Stimulated activated CD8-positive, alpha-beta memory T cell treated with anti-CD3 and anti-CD28 coated beads, Interleukin-12 subunit alpha, Interleukin-12 subunit beta, amount 100 ng/mL, for 4 hours (primary cell): Measurements from ENCODE around the gene ZNF541.
A peak's percentile ranks its signal among the peaks of the same experiment; 100 is the strongest.
"Not testable (repeated sequence)": the region's sequence is repeated elsewhere in the genome, so short reads cannot be mapped to it uniquely, and the experiment has no call there.

Source experiments
- DNase-seq: peaks from one replicate; pipeline ENCODE4 v3.0.0-alpha.2; 2020; ENCODE audit warnings: low read depth

Gene ZNF541

DNA sequence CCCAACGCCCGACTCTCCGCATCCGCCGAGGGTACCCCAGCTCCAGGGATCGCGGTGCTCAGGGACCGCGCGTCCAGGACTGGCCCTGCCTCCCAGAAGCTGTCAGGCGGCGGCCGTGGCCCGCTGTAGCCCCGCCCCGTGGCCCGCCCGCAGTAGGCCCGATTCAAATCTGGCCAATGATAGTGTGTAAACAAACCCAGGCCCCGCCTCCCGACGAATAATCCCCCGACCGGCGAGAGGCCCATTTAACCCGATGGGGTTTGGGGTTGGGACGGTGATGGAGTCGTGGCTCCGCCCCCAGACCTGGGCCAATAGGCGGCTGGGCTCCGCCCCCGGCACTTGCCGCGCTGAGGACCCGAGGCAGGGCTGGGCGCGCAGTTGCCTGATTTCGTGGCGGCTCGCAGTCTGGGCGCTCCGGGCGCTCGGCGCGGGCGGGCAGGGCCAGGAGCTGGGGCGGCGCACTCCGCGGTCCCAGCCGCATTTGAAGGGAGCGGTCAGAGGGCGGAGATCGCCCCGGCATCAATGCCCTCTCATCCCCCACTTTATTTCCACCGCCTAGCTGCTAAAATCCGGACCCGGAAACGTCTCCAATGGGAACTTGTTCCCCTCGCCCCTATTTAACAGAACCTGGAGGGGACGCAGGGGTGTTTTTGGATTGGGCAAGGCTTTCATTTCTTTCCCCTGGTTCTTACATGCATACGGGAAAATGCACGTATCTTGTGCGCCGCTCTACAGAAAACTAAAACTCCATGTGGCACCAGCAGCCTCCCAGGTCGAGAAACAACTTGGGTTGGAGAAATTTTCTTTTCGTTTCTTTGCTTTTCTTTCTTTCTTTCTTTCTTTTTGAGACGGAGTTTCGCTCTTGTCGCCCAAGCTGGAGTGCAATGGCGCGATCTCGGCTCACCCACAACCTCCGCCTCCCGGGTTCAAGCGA is 27.6 kb upstream of the ZNF541 start:
- DNase-seq = peak; percentile 98

- not testable (repeated sequence) for DNase-seq
Measured at GRCh38 chr19:47599671-47600245, 26.8 kb upstream of the ZNF541 start.

DNA sequence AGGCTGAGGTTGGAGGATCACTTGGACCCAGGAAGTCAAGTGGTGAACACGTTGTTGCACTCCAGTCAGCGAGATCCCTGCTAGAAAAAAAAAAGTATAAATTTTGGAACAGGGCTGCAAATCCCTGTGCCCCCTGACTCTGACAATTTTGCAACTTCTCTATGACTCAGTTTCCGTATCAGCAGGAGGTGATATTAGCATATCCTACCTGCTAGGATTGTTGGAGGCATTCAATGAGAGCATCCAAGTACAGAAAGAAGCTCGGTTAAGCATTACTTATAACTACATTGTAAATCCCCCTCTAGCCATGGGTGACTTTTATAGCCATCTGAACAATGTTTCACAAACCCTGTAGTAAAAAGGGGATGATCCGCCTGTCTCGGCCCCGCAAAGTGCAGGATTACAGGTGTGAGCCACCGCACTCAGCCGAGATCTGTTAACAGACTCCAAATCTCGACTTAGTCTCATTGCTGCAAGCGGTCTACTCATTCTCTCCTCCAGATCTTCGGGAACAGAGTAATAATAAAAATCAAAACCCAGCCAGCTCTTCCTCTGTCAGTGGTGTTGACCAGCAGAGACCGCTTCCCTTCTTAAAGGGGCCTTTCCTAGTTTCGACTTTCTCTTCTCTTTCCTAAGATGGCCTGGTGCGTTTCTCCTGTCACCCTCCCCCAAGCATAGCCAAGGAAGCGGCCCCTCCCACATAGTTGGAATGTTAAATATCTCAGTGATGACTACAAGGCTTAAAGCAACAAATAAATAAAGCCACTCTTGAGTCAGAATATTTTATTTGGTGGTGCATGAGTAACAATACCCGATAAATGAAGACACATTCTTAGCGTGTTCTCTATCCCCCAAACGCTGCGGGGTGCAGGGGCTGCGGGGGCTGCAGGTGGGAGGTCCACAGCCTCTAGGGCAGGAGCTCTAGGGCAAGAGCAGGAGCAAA is 25.7 kb upstream of the ZNF541 start:
- no peak for DNase-seq

DNA sequence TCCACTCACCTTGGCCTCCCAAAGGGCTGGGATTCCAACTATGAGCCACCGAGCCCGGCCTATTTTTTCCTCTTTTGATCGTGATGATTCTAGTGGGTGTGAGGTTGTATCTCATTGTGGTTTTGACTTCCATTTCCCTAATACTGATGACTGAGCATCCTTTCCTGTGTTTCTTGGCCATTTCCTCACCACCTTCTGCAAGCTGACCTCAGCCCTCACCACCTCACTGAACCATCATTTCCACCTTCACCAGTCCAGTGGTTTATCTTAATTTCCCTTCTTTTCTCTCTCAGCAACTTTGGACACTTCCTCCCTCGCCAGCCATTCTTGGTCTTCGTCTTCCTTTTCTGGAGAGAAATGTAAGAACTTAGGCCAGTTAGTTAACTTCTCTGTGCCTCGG is 23.0 kb upstream of the ZNF541 start:
- no peak for DNase-seq

GRCh38 chr19:47593860-47594259 is 20.9 kb upstream of the ZNF541 start:
- no peak for DNase-seq

- no peak for DNase-seq
Measured at GRCh38 chr19:47589824-47590223, 16.9 kb upstream of the ZNF541 start.

DNA sequence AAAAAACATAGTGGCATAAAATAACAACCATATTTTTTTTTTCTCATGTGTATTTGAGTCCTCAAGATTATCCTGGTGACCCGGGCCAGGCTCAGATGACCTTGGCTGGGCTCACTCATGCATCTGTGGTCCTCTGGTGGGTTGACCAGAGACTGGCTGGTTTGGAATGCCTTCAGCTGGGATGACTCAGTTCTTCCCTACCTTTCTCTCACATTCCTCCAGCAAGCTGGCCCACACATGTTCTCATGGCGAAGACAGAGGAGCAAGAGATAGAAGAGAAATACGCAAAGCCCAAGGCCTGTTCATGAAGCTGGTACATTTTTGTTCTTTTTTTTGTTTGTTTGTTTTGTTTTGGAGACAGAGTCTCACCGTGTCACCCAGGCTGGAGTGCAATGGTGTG is 14.3 kb upstream of the ZNF541 start:
- DNase-seq = no peak

DNA sequence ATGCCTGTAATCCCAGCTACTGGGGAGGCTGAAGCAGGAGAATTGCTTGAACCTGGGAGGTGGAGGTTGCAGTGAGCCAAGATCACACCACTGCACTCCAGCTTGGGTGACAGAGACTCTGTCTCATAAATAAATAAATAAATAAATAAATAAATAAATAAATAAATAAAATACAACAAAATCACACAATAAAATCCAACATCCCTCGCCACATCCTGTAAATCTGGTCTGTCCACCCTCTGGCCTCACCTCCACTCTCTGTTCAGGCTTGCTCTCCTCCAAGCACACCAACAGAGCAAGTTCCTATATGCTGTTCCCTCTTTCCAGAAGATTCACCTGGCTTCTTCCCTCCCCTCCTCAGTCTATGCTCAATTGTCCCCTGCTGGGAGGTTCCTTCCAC is 10.2 kb upstream of the ZNF541 start:
- not testable (repeated sequence) for DNase-seq

- DNase-seq = no peak
Measured at GRCh38 chr19:47582320-47582909, 9.5 kb upstream of the ZNF541 start.

- no peak for DNase-seq
Measured at GRCh38 chr19:47581605-47582319, 8.8 kb upstream of the ZNF541 start.

DNA sequence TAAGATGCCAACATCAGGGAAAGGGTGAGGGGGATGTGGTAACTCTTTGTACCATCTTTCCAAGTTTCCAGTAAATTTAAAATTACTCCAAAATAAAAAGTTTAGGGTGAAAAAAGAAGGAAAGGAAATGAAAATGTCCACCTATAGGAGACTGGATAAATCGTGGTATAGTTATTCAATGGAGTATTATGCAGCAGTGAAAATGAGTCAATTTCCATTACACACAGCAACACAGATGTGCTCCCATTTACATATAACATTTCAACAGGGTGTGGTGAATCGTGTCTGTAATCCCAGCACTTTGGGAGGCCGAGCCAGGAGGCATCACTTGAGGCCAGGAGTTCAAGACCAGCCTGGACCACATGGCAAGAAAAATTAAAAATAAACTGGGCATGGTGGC is 7.4 kb upstream of the ZNF541 start:
- no peak for DNase-seq

DNA sequence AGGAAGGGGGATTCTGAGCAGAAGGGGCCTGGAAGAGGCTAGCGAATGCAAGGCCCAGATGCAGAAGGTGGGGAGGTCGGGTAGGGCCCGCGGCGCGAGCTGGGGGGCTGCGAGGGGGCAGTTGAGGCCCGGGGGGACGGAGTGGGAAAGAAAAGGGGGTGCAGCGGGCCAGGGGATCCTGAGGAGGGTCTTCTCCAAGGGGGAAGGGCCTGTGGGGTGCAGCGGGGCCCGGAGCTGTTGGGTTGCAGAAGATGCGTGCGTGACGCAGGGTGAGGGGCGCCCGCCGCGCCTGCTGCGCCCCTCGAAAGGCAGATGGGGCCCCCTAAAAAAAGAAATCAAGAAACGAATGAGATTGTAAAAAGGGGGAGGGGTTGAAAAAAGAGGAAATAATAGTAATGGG is 313 bp downstream of the ZNF541 start:
- no peak for DNase-seq

DNA sequence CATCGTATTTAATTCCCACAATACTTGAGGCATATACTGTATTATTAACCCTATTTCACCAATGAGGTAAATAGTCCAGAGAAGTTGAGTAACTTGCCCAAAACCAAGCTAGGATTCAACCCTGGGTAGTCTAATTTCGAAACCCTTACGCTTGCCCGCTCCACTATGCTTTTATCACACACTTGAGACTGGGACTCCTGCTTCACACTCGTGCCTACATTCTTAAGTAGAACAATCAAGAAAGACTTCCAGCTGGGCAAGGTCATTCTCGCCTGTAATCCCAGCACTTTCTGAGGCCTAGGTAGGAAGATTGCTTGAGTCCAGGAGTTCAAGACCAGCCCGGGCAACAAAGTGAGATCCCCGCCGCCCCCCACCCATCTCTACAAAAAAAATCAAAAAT is 3.6 kb downstream of the ZNF541 start:
- no peak for DNase-seq

- DNase-seq = no peak
Measured at GRCh38 chr19:47564081-47564480, 8.9 kb downstream of the ZNF541 start.

DNA sequence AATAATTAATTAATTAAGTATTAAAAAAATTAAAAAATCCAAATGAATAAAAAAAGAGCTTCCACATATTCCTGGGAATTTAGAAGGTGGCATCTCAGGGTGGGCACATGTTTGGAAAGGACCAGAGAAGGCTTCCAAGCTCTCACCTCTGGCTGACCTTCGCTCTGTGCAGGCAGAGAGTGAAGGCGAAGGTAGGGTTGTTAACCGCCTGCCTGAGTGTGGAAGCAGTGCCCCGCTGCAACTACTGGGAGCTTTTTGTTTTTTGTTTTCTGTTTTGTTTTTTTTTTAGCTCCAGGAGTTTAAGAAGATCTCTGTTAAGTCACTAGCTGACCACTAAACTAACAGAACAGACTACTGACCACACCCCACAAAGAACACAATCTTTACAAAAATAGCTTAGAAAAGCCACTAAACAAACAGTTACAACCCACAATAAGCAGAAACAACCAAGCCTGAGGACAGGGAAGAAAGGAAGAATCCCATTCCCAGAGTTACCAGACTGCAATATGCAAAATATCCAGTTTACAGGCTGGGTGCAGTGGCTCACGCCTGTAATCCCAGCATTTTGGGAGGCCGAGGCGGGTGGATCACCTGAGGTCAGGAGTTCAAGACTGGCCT is 11.4 kb downstream of the ZNF541 start:
- no peak for DNase-seq

- no peak for DNase-seq
Measured at GRCh38 chr19:47560999-47561398, 11.9 kb downstream of the ZNF541 start.

DNA sequence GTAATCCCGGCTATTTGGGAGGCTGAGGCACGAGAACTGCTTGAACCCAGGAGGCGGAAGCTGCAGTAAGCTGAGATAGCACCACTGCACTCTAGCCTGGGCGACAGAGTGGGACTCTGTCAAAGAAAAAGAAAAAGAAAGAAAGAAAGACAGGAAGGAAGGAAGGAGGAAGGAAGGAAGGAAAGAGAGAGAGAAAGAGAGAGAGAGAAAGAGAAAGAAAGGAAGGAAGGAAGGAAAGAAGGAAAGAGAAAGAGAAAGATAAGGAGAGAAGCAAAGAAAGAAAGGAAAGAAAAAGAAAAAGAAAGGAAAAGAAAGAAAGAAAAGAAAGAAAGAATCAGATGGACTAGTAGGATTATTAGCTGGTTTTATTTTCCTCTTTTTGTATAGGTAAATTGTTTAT is 22.8 kb downstream of the ZNF541 start:
- DNase-seq = no peak

- DNase-seq = no peak
Measured at GRCh38 chr19:47549261-47549862, 23.6 kb downstream of the ZNF541 start.

GRCh38 chr19:47547199-47547598 is 25.7 kb downstream of the ZNF541 start:
- no peak for DNase-seq
